Lung (tissue), 16 donors: ENCODE data around the gene E2F2. TPM values are rescaled to one million over a fixed set of nuclear protein-coding genes. Genes with fewer than 3 reads are reported as not detected.

Experiments
- ATAC-seq: fragments of 200-7000 bp; cut with Tn5 transposase; one replicate; pipeline ENCODE4 v1.9.1; 2020; ENCODE audit warnings: moderate number of reproducible peaks; ENCODE audit not compliant: insufficient read depth, low FRiP score
- DNase-seq, 3 donors: peaks; one replicate each; pipeline ENCODE4 v3.0.0-alpha.2; 2013 to 2017
- H3K27ac ChIP-seq, 2 donors: one replicate each; pipeline ENCODE4 v1.5.1; 2013; ENCODE audit warnings: mild to moderate bottlenecking in 2 of 2, moderate library complexity in 2 of 2, control low read depth in 1 of 2, inconsistent platforms in 1 of 2, low read depth in 1 of 2, low read length in 1 of 2
- H3K27me3 ChIP-seq, 3 donors: one replicate each; pipeline ENCODE4 v1.5.1; 2013; ENCODE audit warnings: low read length in 2 of 3; ENCODE audit not compliant: control insufficient read depth in 3 of 3, insufficient read depth in 3 of 3
- H3K36me3 ChIP-seq, 4 donors: one replicate each; pipeline ENCODE4 v1.5.1; 2013; ENCODE audit warnings: low read length in 4 of 4, mild to moderate bottlenecking in 1 of 4, moderate library complexity in 1 of 4; ENCODE audit not compliant: control insufficient read depth in 4 of 4, insufficient read depth in 4 of 4
- H3K4me1 ChIP-seq, 5 donors: one replicate each; pipeline ENCODE4 v1.5.1; 2013; ENCODE audit warnings: low read length in 5 of 5, mild to moderate bottlenecking in 2 of 5, moderate library complexity in 1 of 5; ENCODE audit not compliant: control insufficient read depth in 5 of 5, insufficient read depth in 5 of 5
- H3K4me3 ChIP-seq: one replicate; pipeline ENCODE4 v1.5.1; 2013; ENCODE audit warnings: mild to moderate bottlenecking, control low read depth, moderate library complexity
- H3K9ac ChIP-seq, 2 donors: one replicate each; pipeline ENCODE4 v1.5.1; 2013; ENCODE audit warnings: low read length in 2 of 2, control low read depth in 1 of 2; ENCODE audit not compliant: insufficient read depth in 1 of 2
- H3K9me3 ChIP-seq, 4 donors: one replicate each; pipeline ENCODE4 v1.5.1; 2013; ENCODE audit warnings: low read length in 3 of 4, mild to moderate bottlenecking in 1 of 4, moderate library complexity in 1 of 4; ENCODE audit not compliant: control insufficient read depth in 4 of 4, insufficient read depth in 3 of 4
- CTCF ChIP-seq: IDR thresholded peaks from 2 replicates; pipeline ENCODE4 v1.5.1; 2012; ENCODE audit warnings: mild to moderate bottlenecking; ENCODE audit errors: control extremely low read depth, extremely low read depth
- WGBS, 2 donors: extraction: QIAGEN DNeasy Blood & Tissue Kit; methylation state at CpG; one replicate each; pipeline ENCODE4 v1.1.7; 2013; 5-methylcytosine and 5-hydroxymethylcytosine counted together
- long read RNA-seq, 5 donors: transcript quantifications; one replicate each; lab custom pipeline, GENCODE V29; 2026
- polyA plus RNA-seq, 2 donors: library from polyadenylated mRNA; stranded (reverse); fragments of 200-250 nt; gene quantifications; one replicate each; pipeline ENCODE4 v1.2.1, GENCODE V29; 2013
- total RNA-seq, 2 donors: library from RNA; depleted of rRNA in 1 of 2; stranded (reverse); fragments of >200 nt in 1 of 2; gene quantifications; one replicate each; pipeline ENCODE4 v1.2.1, GENCODE V29; 2014 to 2021
- donor health status: control.
- donor health status: control.
- donor health status: Bipolar disorder and iron deficiency.
- donor health status: healthy.
- donor health status: DM: yes; HTN: yes; CAD: no.

The E2F2 gene
- total RNA-seq (1 to 10 TPM; 1.7 to 4.9 TPM), polyA plus RNA-seq (1 to 10 TPM in 1 of 2 donors, under 1 TPM in 1; 0.83 to 1.2 TPM)
- long read RNA-seq, donor 1, result 0 reads
- long read RNA-seq, donor 2, result 0 reads
- long read RNA-seq, donor 3, full-length matches to known transcripts, result 2 of 2 reads
- long read RNA-seq, donor 3, partial matches to known transcripts, result 0 of 2 reads
- long read RNA-seq, donor 3, other reads (novel, unspliced or antisense), result 0 of 2 reads
- long read RNA-seq, donor 4, result 0 reads
- long read RNA-seq, donor 5, result 0 reads

- peaks cover 0 to 29% (median 0%) of the 10 kb centered on the region in 5 donors for H3K4me1 ChIP-seq
- no peaks in the 10 kb centered on the region for H3K27me3 ChIP-seq
- H3K36me3 ChIP-seq, result no peaks in the 10 kb centered on the region
- no peaks in the 10 kb centered on the region for H3K9me3 ChIP-seq
- no peak for TF ChIP-seq CTCF
- WGBS, 2 donors, result 0 to 1% methylated on average over 41 to 85 of the region's 85 CpGs
- H3K9ac ChIP-seq, result no peak within 1 kb of the TSS
- no peak within 1 kb of the TSS for H3K27ac ChIP-seq
- peak within 1 kb of the TSS; percentile 17 for H3K4me3 ChIP-seq
- ATAC-seq (peak; percentile 62), DNase-seq (peak; percentile 92 to 94 (median 92))
These were observed at the start of gene E2F2 for GRCh38 chr1:23530747-23531561. Gene E2F2, minus strand, starts transcription at chr1:23531233. Its CDS starts 440 bp downstream, at chr1:23530793.

GRCh38 chr1:23578997-23579363 is 47.9 kb upstream of the E2F2 start:
- ATAC-seq, result no peak
- Histone ChIP-seq H3K36me3 (no peaks in the 10 kb centered on the region), H3K4me1 (peaks cover 0 to 14% (median 13%) of the 10 kb centered on the region in 5 donors), H3K27ac (peak overlapping the region in 1 of 2 donors; percentile 70), H3K27me3 (no peaks in the 10 kb centered on the region), H3K9me3 (no peaks in the 10 kb centered on the region), H3K9ac (no peak overlapping the region), H3K4me3 (no peak overlapping the region)
- no peak for DNase-seq
- no peak for TF ChIP-seq CTCF
- 89 to 92% methylated on average over 6 of the region's 6 CpGs for WGBS, 2 donors

GRCh38 chr1:23578311-23578996 is 47.4 kb upstream of the E2F2 start:
- H3K9me3 ChIP-seq, result no peaks in the 10 kb centered on the region
- no peaks in the 10 kb centered on the region for H3K36me3 ChIP-seq
- H3K4me1 ChIP-seq, result peaks cover 0 to 14% (median 13%) of the 10 kb centered on the region in 5 donors
- H3K9ac ChIP-seq, result no peak overlapping the region
- DNase-seq (peak in 1 of 3 donors; percentile 33), ATAC-seq (no peak)
- H3K27me3 ChIP-seq, result no peaks in the 10 kb centered on the region
- H3K27ac ChIP-seq, result peak overlapping the region in 1 of 2 donors; percentile 63
- no peak overlapping the region for H3K4me3 ChIP-seq
- WGBS, 2 donors, result 44 to 58% methylated on average over 4 of the region's 4 CpGs
- no peak for TF ChIP-seq CTCF
